Activated T-helper 1 cell treated with anti-CD3 and anti-CD28 coated beads, Interleukin-12 subunit alpha, Interleukin-12 subunit beta, Interleukin-2, Interleukin-4 antibody, amounts not matched to agents 30 ng/mL and 10 ng/mL and 1 ng/mL, durations not matched to agents 14 hours and 24 hours and 36 hours (primary cell): ENCODE data around the gene PCGF5. TPM values are rescaled to one million over a fixed set of nuclear protein-coding genes. Genes with fewer than 3 reads are reported as not detected.
"Not testable (repeated sequence)": the region's sequence is repeated elsewhere in the genome, so short reads cannot be mapped to it uniquely, and the experiment has no call there.

Source experiments
- DNase-seq: peaks from one replicate; pipeline ENCODE4 v3.0.0; 2021; ENCODE audit warnings: low spot score
- H3K27ac Mint-ChIP-seq: one replicate; pipeline ENCODE4 v1.8.0; 2021; ENCODE audit warnings: mild to moderate bottlenecking, mixed read lengths
- H3K27me3 Mint-ChIP-seq: one replicate; pipeline ENCODE4 v1.8.0; 2022; ENCODE audit warnings: mild to moderate bottlenecking, moderate library complexity, mixed read lengths; ENCODE audit not compliant: insufficient read depth
- H3K36me3 Mint-ChIP-seq: one replicate; pipeline ENCODE4 v1.8.0; 2021; ENCODE audit warnings: low read depth, mixed read lengths
- H3K4me1 Mint-ChIP-seq: one replicate; pipeline ENCODE4 v1.8.0; 2021; ENCODE audit warnings: low read depth, mixed read lengths
- H3K4me3 Mint-ChIP-seq: one replicate; pipeline ENCODE4 v1.8.0; 2021; ENCODE audit warnings: mild to moderate bottlenecking, moderate library complexity, mixed read lengths
- H3K9me3 Mint-ChIP-seq: one replicate; pipeline ENCODE4 v1.8.0; 2021; ENCODE audit warnings: mixed read lengths
- intact Hi-C: fragments of 100-400 bp; cut with micrococcal nuclease; formaldehyde crosslinking; loops from one replicate; pipeline ENCODE4 v1.15.1; 2024
- total RNA-seq: library from RNA; stranded (reverse); gene quantifications from 2 replicates; pipeline ENCODE4 v1.2.3, GENCODE V29; 2022

The PCGF5 gene
- total RNA-seq, 1 donor from 2014 or later, result 51.7 TPM

GRCh38 chr10:91298224-91298871, 77.9 kb downstream of the PCGF5 start:
- intact Hi-C loops, result loop anchor here (1.0 to 5.0 kb wide), 8 partner anchors 72 to 611 kb away; partner anchors contain the start of gene FGFBP3
- peak; percentile 68 for DNase-seq
- Mint-ChIP-seq H3K4me1 (peaks cover 9% of the 10 kb centered on the region), H3K27ac (no peak overlapping the region), H3K4me3 (peak overlapping the region; percentile 62), H3K27me3 (peaks cover 14% of the 10 kb centered on the region), H3K36me3 (no peaks in the 10 kb centered on the region), H3K9me3 (no peaks in the 10 kb centered on the region)

- Mint-ChIP-seq H3K9me3 (no peaks in the 10 kb centered on the region), H3K36me3 (no peaks in the 10 kb centered on the region), H3K27me3 (peaks cover 12% of the 10 kb centered on the region), H3K4me3 (no peak overlapping the region), H3K27ac (no peak overlapping the region), H3K4me1 (peaks cover 9% of the 10 kb centered on the region)
- intact Hi-C loops, result loop anchor here (2.0 to 5.0 kb wide), 2 partner anchors 388 to 459 kb away; no protein-coding TSS in a partner anchor
- DNase-seq, result no peak
Measured at GRCh38 chr10:91299999-91300575, 79.6 kb downstream of the PCGF5 start.

- intact Hi-C loops, DNase-seq, H3K9me3 Mint-ChIP-seq, H3K27ac Mint-ChIP-seq, H3K4me3 Mint-ChIP-seq, H3K27me3 Mint-ChIP-seq, H3K36me3 Mint-ChIP-seq, H3K4me1 Mint-ChIP-seq: not testable (repeated sequence)
Measured at GRCh38 chr10:91302946-91303345, 82.5 kb downstream of the PCGF5 start.

GRCh38 chr10:91305979-91306378, 85.5 kb downstream of the PCGF5 start:
- intact Hi-C loops, H3K27ac Mint-ChIP-seq, H3K36me3 Mint-ChIP-seq: not testable (repeated sequence)

GRCh38 chr10:91307489-91307888, 87.0 kb downstream of the PCGF5 start:
- H3K4me1 Mint-ChIP-seq, result no peaks in the 10 kb centered on the region
- DNase-seq, result no peak
- intact Hi-C loops, result no loop called here
- H3K27me3 Mint-ChIP-seq, result peaks cover 3% of the 10 kb centered on the region
- H3K36me3 Mint-ChIP-seq, result no peaks in the 10 kb centered on the region
- no peaks in the 10 kb centered on the region for H3K9me3 Mint-ChIP-seq
- H3K27ac Mint-ChIP-seq, result no peak overlapping the region
- H3K4me3 Mint-ChIP-seq, result no peak overlapping the region

More at GRCh38 chr10:91305979-91306378, 85.5 kb downstream of the PCGF5 start:
- not testable (repeated sequence) for H3K9me3 Mint-ChIP-seq, H3K27me3 Mint-ChIP-seq, H3K4me1 Mint-ChIP-seq, H3K4me3 Mint-ChIP-seq, DNase-seq

- H3K4me1 Mint-ChIP-seq, result peaks cover 10% of the 10 kb centered on the region
- no peak overlapping the region for H3K27ac Mint-ChIP-seq
- H3K4me3 Mint-ChIP-seq, result no peak overlapping the region
- H3K9me3 Mint-ChIP-seq, result no peaks in the 10 kb centered on the region
- intact Hi-C loops, result no loop called here
- H3K36me3 Mint-ChIP-seq, result no peaks in the 10 kb centered on the region
- DNase-seq, result no peak
- H3K27me3 Mint-ChIP-seq, result peaks cover 3% of the 10 kb centered on the region
Measured at GRCh38 chr10:91309711-91310110, 89.2 kb downstream of the PCGF5 start.

- peaks cover 10% of the 10 kb centered on the region for H3K4me1 Mint-ChIP-seq
- H3K36me3 Mint-ChIP-seq, result no peaks in the 10 kb centered on the region
- H3K4me3 Mint-ChIP-seq, result no peak overlapping the region
- H3K9me3 Mint-ChIP-seq, result no peaks in the 10 kb centered on the region
- intact Hi-C loops, result no loop called here
- no peak overlapping the region for H3K27ac Mint-ChIP-seq
- no peak for DNase-seq
- H3K27me3 Mint-ChIP-seq, result peaks cover 9% of the 10 kb centered on the region
Measured at GRCh38 chr10:91311601-91312381, 91.3 kb downstream of the PCGF5 start.

DNA sequence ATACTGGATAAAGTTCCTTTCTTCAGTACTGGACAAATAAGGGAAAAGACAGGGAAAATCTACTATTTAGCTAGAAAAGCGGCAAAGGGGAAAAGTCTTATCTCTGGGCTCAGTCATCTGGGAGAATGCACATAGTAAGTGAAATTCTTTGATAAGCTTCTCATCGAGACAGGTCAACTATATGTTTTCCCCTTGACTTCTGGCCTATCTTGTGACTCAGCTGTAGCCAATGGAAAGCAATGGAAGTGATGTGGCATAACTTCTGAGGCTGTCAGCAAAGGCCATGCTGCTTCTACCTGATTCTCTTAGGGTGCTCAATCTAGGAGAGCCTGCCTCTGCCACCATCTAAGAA, 91.9 kb downstream of the PCGF5 start:
- Mint-ChIP-seq H3K27ac (no peak overlapping the region), H3K4me1 (peaks cover 10% of the 10 kb centered on the region), H3K9me3 (no peaks in the 10 kb centered on the region), H3K4me3 (no peak overlapping the region), H3K36me3 (no peaks in the 10 kb centered on the region), H3K27me3 (peaks cover 9% of the 10 kb centered on the region)
- no peak for DNase-seq
- intact Hi-C loops, result no loop called here

DNA sequence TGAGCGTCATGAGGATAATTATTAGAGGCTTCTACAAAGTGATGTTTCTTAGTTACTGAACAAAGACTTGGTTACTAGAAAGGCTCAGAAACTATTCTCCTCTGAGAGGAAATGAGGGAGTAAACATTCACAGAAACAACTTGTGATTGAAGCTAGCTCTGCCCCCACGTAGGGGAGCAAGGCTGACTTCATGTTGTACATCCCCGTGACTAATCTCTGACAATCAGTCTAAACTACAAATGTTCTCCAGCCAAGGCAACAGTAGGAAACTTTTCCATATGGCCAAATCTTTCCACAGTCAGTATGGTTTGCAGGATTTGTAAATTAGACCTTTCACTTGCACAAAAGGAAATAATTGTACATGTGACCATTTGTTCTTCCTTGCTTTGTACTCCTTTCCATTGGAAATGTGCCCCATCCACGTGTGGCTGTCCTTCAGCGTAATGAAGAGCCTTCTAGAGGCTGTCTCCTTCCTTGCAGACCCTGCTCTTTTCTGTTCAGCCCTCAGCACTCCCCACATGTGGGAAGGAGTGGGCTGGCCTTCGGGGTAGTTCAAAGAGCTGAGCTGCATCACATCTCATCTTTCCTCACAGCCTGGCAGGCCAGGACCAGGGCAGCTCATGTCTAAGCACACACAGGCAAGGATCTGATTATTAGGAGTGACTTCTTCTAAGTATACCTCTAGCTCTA, 93.5 kb downstream of the PCGF5 start:
- peaks cover 11% of the 10 kb centered on the region for H3K27me3 Mint-ChIP-seq
- no peaks in the 10 kb centered on the region for H3K36me3 Mint-ChIP-seq
- no peak for DNase-seq
- H3K9me3 Mint-ChIP-seq, result no peaks in the 10 kb centered on the region
- no peak overlapping the region for H3K27ac Mint-ChIP-seq
- H3K4me1 Mint-ChIP-seq, result peaks cover 10% of the 10 kb centered on the region
- no peak overlapping the region for H3K4me3 Mint-ChIP-seq
- intact Hi-C loops, result no loop called here

DNA sequence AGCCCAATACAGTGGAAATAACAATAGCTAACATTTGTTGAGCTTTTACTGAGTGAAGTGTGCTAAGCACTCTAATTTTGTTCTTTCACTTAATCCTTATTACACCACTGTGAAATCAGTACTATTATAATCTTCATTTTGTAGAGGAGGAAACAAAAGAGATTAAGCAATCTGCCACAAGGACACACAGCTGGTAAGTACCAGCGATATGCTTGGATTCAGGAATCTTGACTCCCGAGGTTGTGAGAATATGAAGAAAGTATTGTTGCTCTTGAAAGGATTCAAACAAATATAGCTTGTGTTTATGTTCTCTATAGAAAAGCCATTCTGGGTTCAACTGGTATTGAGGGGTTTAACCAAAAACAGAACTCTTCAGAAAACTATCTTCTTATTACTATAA, 96.0 kb downstream of the PCGF5 start:
- H3K27ac Mint-ChIP-seq, result no peak overlapping the region
- intact Hi-C loops, result no loop called here
- H3K9me3 Mint-ChIP-seq, result no peaks in the 10 kb centered on the region
- no peaks in the 10 kb centered on the region for H3K36me3 Mint-ChIP-seq
- no peak overlapping the region for H3K4me3 Mint-ChIP-seq
- H3K4me1 Mint-ChIP-seq, result peaks cover 10% of the 10 kb centered on the region
- no peak for DNase-seq
- H3K27me3 Mint-ChIP-seq, result peaks cover 8% of the 10 kb centered on the region

DNA sequence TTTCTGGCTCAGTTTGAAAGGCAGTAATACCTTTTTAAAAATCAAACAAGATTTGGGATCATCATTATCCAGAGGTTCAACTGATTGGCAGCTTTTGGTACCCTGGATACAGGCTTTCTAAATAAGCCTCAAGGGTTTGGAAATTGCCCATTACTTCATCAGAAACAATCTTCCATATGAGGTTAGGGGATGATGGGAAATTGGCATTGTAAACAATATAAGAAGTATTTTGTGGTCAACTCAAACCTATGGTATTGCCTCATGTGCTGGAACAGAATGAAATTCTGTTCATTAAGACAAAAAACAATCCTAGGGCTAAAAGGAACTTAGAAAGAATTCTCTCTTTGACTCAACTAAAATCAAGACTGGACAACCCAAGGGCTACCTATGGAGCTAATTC, 97.1 kb downstream of the PCGF5 start:
- peaks cover 8% of the 10 kb centered on the region for H3K27me3 Mint-ChIP-seq
- no peak overlapping the region for H3K27ac Mint-ChIP-seq
- no peaks in the 10 kb centered on the region for H3K36me3 Mint-ChIP-seq
- intact Hi-C loops, result no loop called here
- H3K9me3 Mint-ChIP-seq, result no peaks in the 10 kb centered on the region
- no peak overlapping the region for H3K4me3 Mint-ChIP-seq
- no peak for DNase-seq
- peaks cover 10% of the 10 kb centered on the region for H3K4me1 Mint-ChIP-seq

GRCh38 chr10:91319336-91319735, 98.9 kb downstream of the PCGF5 start:
- no peak for DNase-seq
- H3K4me3 Mint-ChIP-seq, result no peak overlapping the region
- intact Hi-C loops, result no loop called here
- H3K27ac Mint-ChIP-seq, result no peak overlapping the region
- H3K36me3 Mint-ChIP-seq, result no peaks in the 10 kb centered on the region
- no peaks in the 10 kb centered on the region for H3K9me3 Mint-ChIP-seq
- H3K4me1 Mint-ChIP-seq, result peaks cover 2% of the 10 kb centered on the region
- H3K27me3 Mint-ChIP-seq, result peaks cover 8% of the 10 kb centered on the region
